Activated B cell treated with CpG ODN at 0.5 μM for 24 hours (primary cell): ENCODE measurements around the gene RGS7. TPM values are rescaled to one million over a fixed set of nuclear protein-coding genes. Genes with fewer than 3 reads are reported as not detected.

Experiments used
- ATAC-seq: fragments of 200-7000 bp; cut with Tn5 transposase; one replicate; pipeline ENCODE4 v1.10.0; 2021; ENCODE audit warnings: low read depth, mild to moderate bottlenecking, moderate library complexity
- CTCF ChIA-PET: fragments of 350-600 bp; sonication (Branson Sonifier 250); formaldehyde crosslinking; loops from one replicate; lab custom pipeline; 2021; ENCODE audit warnings: antibody characterized with exemption; lab: Charles Lee
- POLR2A ChIA-PET: fragments of 350-600 bp; sonication (Branson Sonifier 250); formaldehyde crosslinking; loops from one replicate; lab custom pipeline; 2021; ENCODE audit warnings: antibody characterized with exemption; lab: Charles Lee
- DNase-seq: peaks from one replicate; pipeline ENCODE4 v3.0.0; 2022
- H3K27ac Mint-ChIP-seq: one replicate; pipeline ENCODE4 v1.8.0; 2020; ENCODE audit warnings: mixed read lengths
- H3K27me3 Mint-ChIP-seq: one replicate; pipeline ENCODE4 v1.8.0; 2021; ENCODE audit warnings: mixed read lengths
- H3K36me3 Mint-ChIP-seq: one replicate; pipeline ENCODE4 v1.8.0; 2021; ENCODE audit warnings: low read depth, mixed read lengths
- H3K4me1 Mint-ChIP-seq: one replicate; pipeline ENCODE4 v1.8.0; 2021; ENCODE audit warnings: mixed read lengths
- H3K4me3 Mint-ChIP-seq: one replicate; pipeline ENCODE4 v1.8.0; 2020; ENCODE audit warnings: mild to moderate bottlenecking, mixed read lengths
- H3K9me3 Mint-ChIP-seq: one replicate; pipeline ENCODE4 v1.8.0; 2020; ENCODE audit warnings: mixed read lengths
- CTCF ChIP-seq: fragments of 200-600 bp; IDR thresholded peaks from one replicate; pipeline ENCODE4 v1.8.0; 2022; ENCODE audit warnings: antibody characterized with exemption, mild to moderate bottlenecking
- intact Hi-C: fragments of 100-400 bp; cut with micrococcal nuclease; formaldehyde crosslinking; loops from one replicate; pipeline ENCODE4 v1.15.1; 2024
- total RNA-seq: library from RNA; stranded (reverse); gene quantifications from 2 replicates; pipeline ENCODE4 v1.2.3, GENCODE V29; 2022

The RGS7 gene
- total RNA-seq, 1 donor from 2014 or later, result 0.49 TPM

DNA sequence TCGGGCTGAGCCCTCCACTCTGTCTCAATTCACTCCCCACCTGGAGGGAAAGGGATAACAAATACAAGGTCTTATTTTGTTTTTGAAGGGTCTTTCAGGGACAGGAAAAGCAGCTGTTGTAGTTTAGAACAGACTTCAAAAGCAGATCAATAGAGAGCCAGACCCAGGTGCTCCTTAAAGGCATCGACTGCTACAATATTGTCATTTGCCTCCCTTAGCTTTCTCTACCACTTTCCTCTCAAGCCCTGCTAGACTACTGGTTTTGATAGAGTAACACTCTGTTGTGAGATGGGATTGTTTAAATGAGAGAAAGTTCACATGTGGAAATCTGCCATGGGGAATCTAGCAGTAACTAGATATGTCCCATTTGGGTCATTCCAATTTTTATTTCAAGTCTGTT, 24.0 kb downstream of the RGS7 start:
- ChIA-PET CTCF (no interaction called here), POLR2A (no interaction called here)
- intact Hi-C loops, result loop anchor here (5.0 to 10.0 kb wide), 2 partner anchors 154 to 182 kb away; partner anchors contain the start of gene FH
- H3K27me3 Mint-ChIP-seq, result no peaks in the 10 kb centered on the region
- DNase-seq, result no peak
- TF ChIP-seq CTCF, result no peak
- H3K36me3 Mint-ChIP-seq, result no peaks in the 10 kb centered on the region
- no peak overlapping the region for H3K27ac Mint-ChIP-seq
- H3K4me3 Mint-ChIP-seq, result no peak overlapping the region
- H3K4me1 Mint-ChIP-seq, result peaks cover 44% of the 10 kb centered on the region
- no peaks in the 10 kb centered on the region for H3K9me3 Mint-ChIP-seq
- no peak for ATAC-seq

GRCh38 chr1:241332037-241332409, 25.0 kb downstream of the RGS7 start:
- Mint-ChIP-seq H3K27me3 (no peaks in the 10 kb centered on the region), H3K27ac (no peak overlapping the region), H3K36me3 (no peaks in the 10 kb centered on the region), H3K4me3 (no peak overlapping the region), H3K4me1 (peaks cover 43% of the 10 kb centered on the region), H3K9me3 (no peaks in the 10 kb centered on the region)
- CTCF ChIA-PET, result no interaction called here
- intact Hi-C loops, result loop anchor here (5.0 to 10.0 kb wide), 2 partner anchors 155 to 183 kb away; partner anchors contain the start of gene FH
- no peak for DNase-seq
- no peak for ATAC-seq
- POLR2A ChIA-PET, result no interaction called here
- no peak for TF ChIP-seq CTCF

DNA sequence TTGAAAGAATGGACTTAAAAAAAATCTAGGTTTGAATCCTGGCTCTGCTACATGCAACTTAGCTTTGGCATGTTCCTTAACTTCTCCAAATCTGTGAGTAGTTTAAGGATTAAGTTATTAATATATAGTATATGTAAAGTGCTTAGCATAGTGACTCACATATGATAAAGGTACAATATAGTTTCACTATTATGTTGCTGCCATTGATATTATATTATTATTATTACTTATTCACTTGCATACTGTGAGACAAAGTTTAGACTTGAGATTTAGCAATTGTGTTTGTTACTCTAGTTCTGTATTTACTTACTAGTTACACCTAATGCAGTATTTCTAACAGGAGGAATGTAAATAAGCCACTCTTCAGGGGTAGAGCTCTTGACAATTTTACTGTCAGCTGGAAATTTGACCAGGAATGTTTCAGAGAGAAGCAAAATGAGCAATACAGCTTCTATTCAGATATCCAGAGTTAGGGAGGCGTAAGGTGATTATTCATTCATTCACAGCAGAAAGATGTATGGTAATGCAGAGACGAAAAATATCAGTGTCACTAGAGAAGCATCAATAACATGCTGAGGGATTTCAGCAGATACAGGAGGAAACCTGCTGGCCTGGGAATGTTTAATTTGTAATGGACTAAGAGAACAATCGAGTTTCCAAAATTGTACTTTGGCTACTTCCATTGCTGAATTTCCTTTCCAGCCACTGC, 25.5 kb downstream of the RGS7 start:
- H3K36me3 Mint-ChIP-seq, result no peaks in the 10 kb centered on the region
- intact Hi-C loops, result loop anchor here (2.0 to 10.0 kb wide), 3 partner anchors 156 to 309 kb away; partner anchors contain the start of genes CHML, FH and OPN3
- ATAC-seq (peak; percentile 40), DNase-seq (no peak)
- H3K9me3 Mint-ChIP-seq, result no peaks in the 10 kb centered on the region
- H3K4me3 Mint-ChIP-seq, result no peak overlapping the region
- TF ChIP-seq CTCF, result no peak
- peaks cover 38% of the 10 kb centered on the region for H3K4me1 Mint-ChIP-seq
- H3K27me3 Mint-ChIP-seq, result no peaks in the 10 kb centered on the region
- POLR2A ChIA-PET, result no interaction called here
- H3K27ac Mint-ChIP-seq, result peak overlapping the region; percentile 13
- CTCF ChIA-PET, result no interaction called here

DNA sequence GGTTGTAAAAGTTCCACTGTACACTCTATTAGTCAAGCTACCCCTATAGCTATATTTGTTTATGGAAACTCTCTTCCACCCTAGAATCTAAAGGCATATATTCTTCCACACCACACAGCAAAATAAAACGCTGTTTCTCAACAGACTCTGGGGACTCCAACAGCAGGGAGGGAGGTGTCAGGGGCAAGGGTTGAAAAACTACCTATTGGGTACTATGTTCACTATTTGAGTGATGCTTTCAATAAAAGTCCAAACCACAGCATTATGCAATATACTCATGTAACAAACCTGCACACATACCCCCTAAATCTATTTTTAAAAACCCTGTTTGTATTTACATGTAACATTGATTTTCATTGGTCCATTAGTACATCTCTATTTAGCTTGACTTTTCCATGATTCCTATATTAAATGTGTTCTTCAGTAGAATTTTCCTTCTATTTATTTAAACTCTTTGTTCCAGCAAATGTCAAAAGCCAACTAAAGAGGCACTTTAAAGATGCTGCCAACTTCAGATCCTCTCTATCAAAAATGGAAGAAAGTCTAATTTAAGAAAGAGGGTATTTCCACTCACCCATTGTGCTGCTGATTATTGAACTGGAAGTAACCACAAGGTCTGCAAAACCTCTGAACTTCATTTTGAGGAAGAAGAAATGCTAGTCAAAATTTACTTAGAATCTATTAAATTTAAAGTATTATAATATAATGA, 26.2 kb downstream of the RGS7 start:
- Mint-ChIP-seq H3K27ac (peak overlapping the region; percentile 84), H3K9me3 (no peaks in the 10 kb centered on the region), H3K4me1 (peaks cover 34% of the 10 kb centered on the region), H3K27me3 (no peaks in the 10 kb centered on the region), H3K36me3 (no peaks in the 10 kb centered on the region), H3K4me3 (peak overlapping the region; percentile 67)
- DNase-seq, result no peak
- POLR2A ChIA-PET, result interaction anchor here (1.3 kb wide), 1 partner anchor 26 kb away, joined by 3 read pairs; no protein-coding TSS in a partner anchor
- peak; percentile 83 for ATAC-seq
- intact Hi-C loops, result loop anchor here (1.0 to 10.0 kb wide), 4 partner anchors 93 to 310 kb away; partner anchors contain the start of genes CHML, FH and OPN3
- CTCF ChIA-PET, result no interaction called here
- TF ChIP-seq CTCF, result no peak

GRCh38 chr1:241325456-241325855, 31.5 kb downstream of the RGS7 start:
- intact Hi-C loops, result no loop called here
- H3K4me3 Mint-ChIP-seq, result no peak overlapping the region
- CTCF ChIA-PET, result no interaction called here
- no peak for ATAC-seq
- POLR2A ChIA-PET, result no interaction called here
- H3K27me3 Mint-ChIP-seq, result no peaks in the 10 kb centered on the region
- H3K27ac Mint-ChIP-seq, result no peak overlapping the region
- TF ChIP-seq CTCF, result no peak
- no peaks in the 10 kb centered on the region for H3K9me3 Mint-ChIP-seq
- no peaks in the 10 kb centered on the region for H3K36me3 Mint-ChIP-seq
- peaks cover 10% of the 10 kb centered on the region for H3K4me1 Mint-ChIP-seq
- DNase-seq, result no peak
